GM23338 (cell line): ENCODE data around the gene RNF32. TPM values are rescaled to one million over a fixed set of nuclear protein-coding genes. Genes with fewer than 3 reads are reported as not detected.

ENCODE experiments used
- ATAC-seq: fragments of 200-7000 bp; cut with Tn5 transposase; 3 replicates; pipeline ENCODE4 v1.9.1; 2020
- DNase-seq: peaks from one replicate; pipeline ENCODE4 v3.0.0-alpha.2; 2015; ENCODE audit warnings: low spot score
- H2AFZ ChIP-seq: fragments of 200-600 bp; sonication (generic); 2 replicates; pipeline ENCODE4 v1.8.0; 2016; ENCODE audit warnings: antibody characterized with exemption, mild to moderate bottlenecking, moderate library complexity
- H3F3A ChIP-seq: fragments of 200-600 bp; sonication (generic); replicated peaks from 2 replicates; pipeline ENCODE4 v1.8.0; 2017; ENCODE audit warnings: antibody characterized with exemption, mixed run types, low read depth
- H3K27ac ChIP-seq: fragments of 200-600 bp; sonication (generic); 2 replicates; pipeline ENCODE4 v1.6.1; 2016; ENCODE audit warnings: low read depth
- H3K27me3 ChIP-seq: fragments of 200-600 bp; sonication (generic); 2 replicates; pipeline ENCODE4 v1.8.0; 2016; ENCODE audit warnings: mild to moderate bottlenecking, mixed run types, moderate library complexity; ENCODE audit not compliant: insufficient read depth
- H3K36me3 ChIP-seq: fragments of 200-600 bp; sonication (generic); 2 replicates; pipeline ENCODE4 v1.8.0; 2016; ENCODE audit warnings: mild to moderate bottlenecking; ENCODE audit not compliant: insufficient read depth
- H3K4me1 ChIP-seq: fragments of 200-600 bp; sonication (generic); 2 replicates; pipeline ENCODE4 v1.8.0; 2016; ENCODE audit warnings: mild to moderate bottlenecking, moderate library complexity; ENCODE audit not compliant: insufficient read depth
- H3K4me2 ChIP-seq: fragments of 200-600 bp; sonication (generic); 2 replicates; pipeline ENCODE4 v1.7.1; 2017; ENCODE audit warnings: mixed run types
- H3K4me3 ChIP-seq: fragments of 200-600 bp; sonication (generic); 2 replicates; pipeline ENCODE4 v1.6.1; 2016; ENCODE audit warnings: mixed run types
- H3K79me2 ChIP-seq: fragments of 200-600 bp; sonication (generic); replicated peaks from 2 replicates; pipeline ENCODE4 v1.8.0; 2017; ENCODE audit warnings: mild to moderate bottlenecking; ENCODE audit not compliant: insufficient read depth
- H3K9me2 ChIP-seq: fragments of 200-600 bp; sonication (generic); 2 replicates; pipeline ENCODE4 v1.8.0; 2017; ENCODE audit not compliant: insufficient read depth
- H4K20me1 ChIP-seq: fragments of 200-600 bp; sonication (generic); replicated peaks from 2 replicates; pipeline ENCODE4 v1.8.0; 2017; ENCODE audit warnings: mild to moderate bottlenecking; ENCODE audit not compliant: insufficient read depth
- H3K27ac Mint-ChIP-seq: 2 replicates; pipeline ENCODE4 v1.8.0; 2020; ENCODE audit warnings: inconsistent platforms, mild to moderate bottlenecking, moderate library complexity, mixed read lengths
- H3K27me3 Mint-ChIP-seq: 3 replicates; pipeline ENCODE4 v1.8.0; 2022; ENCODE audit warnings: low read depth, mild to moderate bottlenecking, moderate library complexity, mixed read lengths, inconsistent platforms; ENCODE audit not compliant: insufficient read depth, poor library complexity
- H3K36me3 Mint-ChIP-seq: 3 replicates; pipeline ENCODE4 v1.8.0; 2021; ENCODE audit warnings: low read depth, mild to moderate bottlenecking, inconsistent platforms, moderate library complexity, mixed read lengths
- H3K4me1 Mint-ChIP-seq: 3 replicates; pipeline ENCODE4 v1.8.0; 2020; ENCODE audit warnings: mild to moderate bottlenecking, inconsistent platforms, mixed read lengths
- H3K4me3 Mint-ChIP-seq: 3 replicates; pipeline ENCODE4 v1.8.0; 2021; ENCODE audit warnings: moderate library complexity, mild to moderate bottlenecking, inconsistent platforms, mixed read lengths
- H3K9me3 Mint-ChIP-seq: 3 replicates; pipeline ENCODE4 v1.8.0; 2020; ENCODE audit warnings: moderate library complexity, mild to moderate bottlenecking, inconsistent platforms, mixed read lengths
- CREB1 ChIP-seq: fragments of 250-450 bp; sonication (Bioruptor Pico); IDR thresholded peaks from 2 replicates; pipeline ENCODE4 v1.5.0; 2020; ENCODE audit warnings: low read depth, mild to moderate bottlenecking, moderate library complexity
- EZH2 ChIP-seq: fragments of 200-600 bp; sonication (generic); IDR thresholded peaks from one replicate; pipeline ENCODE4 v1.8.0; 2017; ENCODE audit warnings: antibody characterized with exemption, mild to moderate bottlenecking, low read depth; ENCODE audit not compliant: unreplicated experiment
- EZH2phosphoT487 ChIP-seq: fragments of 200-600 bp; sonication (generic); IDR thresholded peaks from one replicate; pipeline ENCODE4 v1.8.1; 2018; ENCODE audit warnings: antibody characterized with exemption; ENCODE audit not compliant: unreplicated experiment
- JUNB ChIP-seq: IDR thresholded peaks from one replicate; pipeline ENCODE4 v1.6.1; 2016; ENCODE audit warnings: antibody characterized with exemption; ENCODE audit not compliant: unreplicated experiment
- NANOG ChIP-seq: IDR thresholded peaks from 2 replicates; pipeline ENCODE4 v1.6.1; 2016; ENCODE audit warnings: antibody characterized with exemption, borderline replicate concordance
- POLR2AphosphoS5 ChIP-seq: IDR thresholded peaks from 2 replicates; pipeline ENCODE4 v1.6.1; 2016; ENCODE audit warnings: antibody characterized with exemption, low read depth
- STAT1 ChIP-seq: IDR thresholded peaks from one replicate; pipeline ENCODE4 v1.6.1; 2016; ENCODE audit warnings: antibody characterized with exemption; ENCODE audit not compliant: unreplicated experiment
- ZNF331 ChIP-seq: fragments of 250-450 bp; sonication (Bioruptor Pico); IDR thresholded peaks from 2 replicates; pipeline ENCODE4 v1.5.0; 2020; ENCODE audit warnings: low read depth, mild to moderate bottlenecking, moderate library complexity
- polyA plus RNA-seq: library from polyadenylated mRNA; unstranded; fragments of >200 nt; fragmentation: Nextera tagmentation; extraction: Ambion mirVana; gene quantifications from 2 replicates; pipeline ENCODE4 v1.2.1, GENCODE V29; 2016
- total RNA-seq: library from RNA; depleted of rRNA; stranded (reverse); fragments of >200 nt; shearing (Covaris generic); gene quantifications from 2 replicates; pipeline ENCODE4 v1.2.3, GENCODE V29; 2014
- TF ChIP-seq, protein P1 (sequence below): IDR thresholded peaks from 2 replicates; pipeline ENCODE4 v1.6.1; 2016; ENCODE audit warnings: antibody characterized with exemption
- TF ChIP-seq, protein P2 (sequence below), 2 experiments: fragments of 200-600 bp in 1 of 2; sonication (generic) in 1 of 2; conservative IDR thresholded peaks; 2 replicates each; pipeline versions ENCODE4 v1.5.1 to v1.6.1; 2016 to 2017; ENCODE audit warnings: antibody characterized with exemption in 2 of 2, low read depth in 2 of 2, mild to moderate bottlenecking in 2 of 2, moderate library complexity in 1 of 2
- TF ChIP-seq, protein P3 (sequence below): fragments of 250-450 bp; sonication (Bioruptor Pico); IDR thresholded peaks from 2 replicates; pipeline ENCODE4 v1.5.0; 2020; ENCODE audit warnings: mild to moderate bottlenecking, moderate library complexity

Gene RNF32
- total and polyA plus RNA-seq, 2 experiments from 2014 or later: 0.56 to 2.0 TPM

DNA sequence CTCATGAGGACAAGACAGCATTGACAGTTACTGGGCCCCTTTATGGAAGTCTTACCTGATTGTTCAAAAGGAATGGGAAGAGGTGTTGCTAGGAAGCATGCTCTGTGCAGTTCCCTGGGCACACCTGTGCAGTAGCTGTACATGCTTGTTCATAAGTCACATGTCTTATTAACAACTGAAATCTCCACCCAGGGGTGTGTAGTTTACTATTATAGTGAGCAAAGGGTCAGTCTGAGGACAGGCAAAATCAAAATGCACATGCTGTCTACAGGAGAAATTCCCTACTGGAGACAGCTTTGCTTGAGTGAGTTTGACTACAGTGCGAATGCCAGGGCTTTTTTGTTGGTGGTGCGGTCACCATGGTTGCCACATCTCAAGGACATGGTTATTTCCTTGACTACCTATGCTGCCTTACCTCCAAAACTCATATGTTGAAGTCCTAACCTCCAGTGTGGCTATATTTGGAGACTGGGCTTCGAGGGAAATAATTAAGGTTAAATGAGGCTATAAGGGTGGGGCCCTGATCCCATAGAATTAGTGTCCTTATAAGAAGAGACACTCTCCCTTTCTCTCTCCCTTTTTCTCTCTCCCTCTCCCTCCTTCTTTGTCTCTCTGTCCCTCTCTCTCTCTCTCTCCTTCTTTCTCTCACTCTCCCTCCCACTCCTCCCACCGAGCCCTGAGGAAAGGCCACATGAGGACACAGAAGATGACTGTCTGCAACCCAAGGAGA lies 48.3 kb upstream of the RNF32 start:
- Histone ChIP-seq H3K79me2 (no peaks in the 10 kb centered on the region), H3K27ac (no peak overlapping the region), H3K4me1 (no peaks in the 10 kb centered on the region), H3K4me2 (no peak overlapping the region), H3K27me3 (no peaks in the 10 kb centered on the region), H4K20me1 (no peaks in the 10 kb centered on the region), H2AFZ (no peak overlapping the region), H3K4me3 (no peak overlapping the region), H3K36me3 (no peaks in the 10 kb centered on the region), H3K9me2 (0 out of 2 replicates have a peak, but pooled peaks cover 3% of the 10 kb centered on the region), H3F3A (no peaks in the 10 kb centered on the region)
- peaks cover 5% of the 10 kb centered on the region; the same call in 1 of the 3 replicates for H3K36me3 Mint-ChIP-seq
- no peak overlapping the region for H3K4me3 Mint-ChIP-seq
- ATAC-seq (no peak), DNase-seq (no peak)
- peaks cover 9% of the 10 kb centered on the region for H3K4me1 Mint-ChIP-seq
- TF ChIP-seq NANOG (no peak), EZH2 (no peak), POLR2AphosphoS5 (no peak), ZNF331 (CRISPR knock-in tag) (no peak), EZH2phosphoT487 (no peak), CREB1 (CRISPR knock-in tag) (no peak)
- TF ChIP-seq, protein P1, sequence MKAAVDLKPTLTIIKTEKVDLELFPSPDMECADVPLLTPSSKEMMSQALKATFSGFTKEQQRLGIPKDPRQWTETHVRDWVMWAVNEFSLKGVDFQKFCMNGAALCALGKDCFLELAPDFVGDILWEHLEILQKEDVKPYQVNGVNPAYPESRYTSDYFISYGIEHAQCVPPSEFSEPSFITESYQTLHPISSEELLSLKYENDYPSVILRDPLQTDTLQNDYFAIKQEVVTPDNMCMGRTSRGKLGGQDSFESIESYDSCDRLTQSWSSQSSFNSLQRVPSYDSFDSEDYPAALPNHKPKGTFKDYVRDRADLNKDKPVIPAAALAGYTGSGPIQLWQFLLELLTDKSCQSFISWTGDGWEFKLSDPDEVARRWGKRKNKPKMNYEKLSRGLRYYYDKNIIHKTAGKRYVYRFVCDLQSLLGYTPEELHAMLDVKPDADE: no peak
- peaks cover 15% of the 10 kb centered on the region for H3K9me3 Mint-ChIP-seq
- H3K27me3 Mint-ChIP-seq: peaks cover 12% of the 10 kb centered on the region
- H3K27ac Mint-ChIP-seq: no peak overlapping the region

DNA sequence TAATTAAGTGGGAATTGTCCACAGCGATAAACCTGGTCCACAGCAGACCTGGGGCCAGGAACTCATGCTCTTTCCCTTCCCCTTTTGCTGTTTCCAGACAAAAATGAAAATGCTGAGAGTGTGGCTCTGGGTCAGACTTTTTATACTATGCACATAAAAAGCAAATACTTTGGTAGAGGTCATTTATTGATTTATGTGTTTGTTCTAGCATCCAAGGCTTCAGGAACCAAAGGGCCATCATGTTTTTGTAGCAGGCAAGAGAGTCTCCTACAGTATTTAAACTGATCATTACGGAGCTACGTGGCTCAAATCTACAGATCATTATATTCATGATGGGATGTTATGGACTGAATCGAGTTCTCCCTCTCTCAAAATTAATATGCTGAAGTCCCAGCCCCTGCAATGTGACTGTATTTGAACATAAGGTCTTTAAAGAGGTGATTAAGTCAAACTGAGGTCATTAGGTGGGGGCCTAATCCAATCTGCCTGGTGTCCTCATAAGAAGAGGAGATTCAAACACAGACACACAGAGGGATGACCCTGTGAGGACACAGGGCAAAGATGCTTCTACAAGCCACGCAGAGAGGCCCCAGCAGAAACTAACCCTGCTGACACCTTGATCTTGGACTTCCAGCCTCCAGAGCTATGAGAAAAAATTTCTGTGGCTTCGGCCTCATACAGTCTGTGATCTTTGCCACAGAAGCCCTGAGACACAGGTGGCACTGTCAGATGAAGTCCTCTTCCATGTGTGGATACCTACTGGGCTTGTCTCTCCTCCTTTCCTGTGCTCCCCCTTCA lies 46.1 kb upstream of the RNF32 start:
- ATAC-seq (no peak), DNase-seq (no peak)
- Mint-ChIP-seq H3K36me3 (peaks cover 4% of the 10 kb centered on the region; the same call in 1 of the 3 replicates), H3K4me3 (no peak overlapping the region), H3K27me3 (peaks cover 12% of the 10 kb centered on the region), H3K4me1 (peaks cover 9% of the 10 kb centered on the region), H3K27ac (no peak overlapping the region), H3K9me3 (peaks cover 15% of the 10 kb centered on the region; the same call in 2 of the 3 replicates)
- Histone ChIP-seq H3F3A (no peaks in the 10 kb centered on the region), H4K20me1 (no peaks in the 10 kb centered on the region), H3K4me2 (no peak overlapping the region), H2AFZ (no peak overlapping the region), H3K9me2 (0 out of 2 replicates have a peak, but pooled peaks cover 3% of the 10 kb centered on the region), H3K27ac (no peak overlapping the region), H3K36me3 (no peaks in the 10 kb centered on the region), H3K79me2 (no peaks in the 10 kb centered on the region), H3K4me1 (no peaks in the 10 kb centered on the region), H3K27me3 (no peaks in the 10 kb centered on the region), H3K4me3 (no peak overlapping the region)
- TF ChIP-seq, protein P2, sequence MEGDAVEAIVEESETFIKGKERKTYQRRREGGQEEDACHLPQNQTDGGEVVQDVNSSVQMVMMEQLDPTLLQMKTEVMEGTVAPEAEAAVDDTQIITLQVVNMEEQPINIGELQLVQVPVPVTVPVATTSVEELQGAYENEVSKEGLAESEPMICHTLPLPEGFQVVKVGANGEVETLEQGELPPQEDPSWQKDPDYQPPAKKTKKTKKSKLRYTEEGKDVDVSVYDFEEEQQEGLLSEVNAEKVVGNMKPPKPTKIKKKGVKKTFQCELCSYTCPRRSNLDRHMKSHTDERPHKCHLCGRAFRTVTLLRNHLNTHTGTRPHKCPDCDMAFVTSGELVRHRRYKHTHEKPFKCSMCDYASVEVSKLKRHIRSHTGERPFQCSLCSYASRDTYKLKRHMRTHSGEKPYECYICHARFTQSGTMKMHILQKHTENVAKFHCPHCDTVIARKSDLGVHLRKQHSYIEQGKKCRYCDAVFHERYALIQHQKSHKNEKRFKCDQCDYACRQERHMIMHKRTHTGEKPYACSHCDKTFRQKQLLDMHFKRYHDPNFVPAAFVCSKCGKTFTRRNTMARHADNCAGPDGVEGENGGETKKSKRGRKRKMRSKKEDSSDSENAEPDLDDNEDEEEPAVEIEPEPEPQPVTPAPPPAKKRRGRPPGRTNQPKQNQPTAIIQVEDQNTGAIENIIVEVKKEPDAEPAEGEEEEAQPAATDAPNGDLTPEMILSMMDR (conservative IDR thresholded peaks at IDR 0.05; ENCODE audit: low read depth in 2 of 2): no peak
- TF ChIP-seq, protein P3, sequence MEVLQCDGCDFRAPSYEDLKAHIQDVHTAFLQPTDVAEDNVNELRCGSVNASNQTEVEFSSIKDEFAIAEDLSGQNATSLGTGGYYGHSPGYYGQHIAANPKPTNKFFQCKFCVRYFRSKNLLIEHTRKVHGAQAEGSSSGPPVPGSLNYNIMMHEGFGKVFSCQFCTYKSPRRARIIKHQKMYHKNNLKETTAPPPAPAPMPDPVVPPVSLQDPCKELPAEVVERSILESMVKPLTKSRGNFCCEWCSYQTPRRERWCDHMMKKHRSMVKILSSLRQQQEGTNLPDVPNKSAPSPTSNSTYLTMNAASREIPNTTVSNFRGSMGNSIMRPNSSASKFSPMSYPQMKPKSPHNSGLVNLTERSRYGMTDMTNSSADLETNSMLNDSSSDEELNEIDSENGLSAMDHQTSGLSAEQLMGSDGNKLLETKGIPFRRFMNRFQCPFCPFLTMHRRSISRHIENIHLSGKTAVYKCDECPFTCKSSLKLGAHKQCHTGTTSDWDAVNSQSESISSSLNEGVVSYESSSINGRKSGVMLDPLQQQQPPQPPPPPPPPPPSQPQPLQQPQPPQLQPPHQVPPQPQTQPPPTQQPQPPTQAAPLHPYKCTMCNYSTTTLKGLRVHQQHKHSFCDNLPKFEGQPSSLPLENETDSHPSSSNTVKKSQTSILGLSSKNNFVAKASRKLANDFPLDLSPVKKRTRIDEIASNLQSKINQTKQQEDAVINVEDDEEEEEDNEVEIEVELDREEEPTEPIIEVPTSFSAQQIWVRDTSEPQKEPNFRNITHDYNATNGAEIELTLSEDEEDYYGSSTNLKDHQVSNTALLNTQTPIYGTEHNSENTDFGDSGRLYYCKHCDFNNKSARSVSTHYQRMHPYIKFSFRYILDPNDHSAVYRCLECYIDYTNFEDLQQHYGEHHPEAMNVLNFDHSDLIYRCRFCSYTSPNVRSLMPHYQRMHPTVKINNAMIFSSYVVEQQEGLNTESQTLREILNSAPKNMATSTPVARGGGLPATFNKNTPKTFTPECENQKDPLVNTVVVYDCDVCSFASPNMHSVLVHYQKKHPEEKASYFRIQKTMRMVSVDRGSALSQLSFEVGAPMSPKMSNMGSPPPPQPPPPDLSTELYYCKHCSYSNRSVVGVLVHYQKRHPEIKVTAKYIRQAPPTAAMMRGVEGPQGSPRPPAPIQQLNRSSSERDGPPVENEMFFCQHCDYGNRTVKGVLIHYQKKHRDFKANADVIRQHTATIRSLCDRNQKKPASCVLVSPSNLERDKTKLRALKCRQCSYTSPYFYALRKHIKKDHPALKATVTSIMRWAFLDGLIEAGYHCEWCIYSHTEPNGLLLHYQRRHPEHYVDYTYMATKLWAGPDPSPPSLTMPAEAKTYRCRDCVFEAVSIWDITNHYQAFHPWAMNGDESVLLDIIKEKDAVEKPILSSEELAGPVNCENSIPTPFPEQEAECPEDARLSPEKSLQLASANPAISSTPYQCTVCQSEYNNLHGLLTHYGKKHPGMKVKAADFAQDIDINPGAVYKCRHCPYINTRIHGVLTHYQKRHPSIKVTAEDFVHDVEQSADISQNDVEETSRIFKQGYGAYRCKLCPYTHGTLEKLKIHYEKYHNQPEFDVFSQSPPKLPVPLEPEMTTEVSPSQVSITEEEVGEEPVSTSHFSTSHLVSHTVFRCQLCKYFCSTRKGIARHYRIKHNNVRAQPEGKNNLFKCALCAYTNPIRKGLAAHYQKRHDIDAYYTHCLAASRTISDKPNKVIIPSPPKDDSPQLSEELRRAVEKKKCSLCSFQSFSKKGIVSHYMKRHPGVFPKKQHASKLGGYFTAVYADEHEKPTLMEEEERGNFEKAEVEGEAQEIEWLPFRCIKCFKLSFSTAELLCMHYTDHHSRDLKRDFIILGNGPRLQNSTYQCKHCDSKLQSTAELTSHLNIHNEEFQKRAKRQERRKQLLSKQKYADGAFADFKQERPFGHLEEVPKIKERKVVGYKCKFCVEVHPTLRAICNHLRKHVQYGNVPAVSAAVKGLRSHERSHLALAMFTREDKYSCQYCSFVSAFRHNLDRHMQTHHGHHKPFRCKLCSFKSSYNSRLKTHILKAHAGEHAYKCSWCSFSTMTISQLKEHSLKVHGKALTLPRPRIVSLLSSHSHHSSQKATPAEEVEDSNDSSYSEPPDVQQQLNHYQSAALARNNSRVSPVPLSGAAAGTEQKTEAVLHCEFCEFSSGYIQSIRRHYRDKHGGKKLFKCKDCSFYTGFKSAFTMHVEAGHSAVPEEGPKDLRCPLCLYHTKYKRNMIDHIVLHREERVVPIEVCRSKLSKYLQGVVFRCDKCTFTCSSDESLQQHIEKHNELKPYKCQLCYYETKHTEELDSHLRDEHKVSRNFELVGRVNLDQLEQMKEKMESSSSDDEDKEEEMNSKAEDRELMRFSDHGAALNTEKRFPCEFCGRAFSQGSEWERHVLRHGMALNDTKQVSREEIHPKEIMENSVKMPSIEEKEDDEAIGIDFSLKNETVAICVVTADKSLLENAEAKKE: no peak
- TF ChIP-seq EZH2: no peak
- TF ChIP-seq JUNB: no peak
- no peak for TF ChIP-seq POLR2AphosphoS5
- no peak for TF ChIP-seq STAT1
